Glomerular visceral epithelial cell (primary cell): ENCODE results near the gene WDPCP.
"Not testable (repeated sequence)": the region's sequence is repeated elsewhere in the genome, so short reads cannot be mapped to it uniquely, and the experiment has no call there.

Source experiments
- DNase-seq: peaks from one replicate; pipeline ENCODE4 v3.0.0-alpha.2; 2016; ENCODE audit errors: extremely low spot score

WDPCP gene

DNA sequence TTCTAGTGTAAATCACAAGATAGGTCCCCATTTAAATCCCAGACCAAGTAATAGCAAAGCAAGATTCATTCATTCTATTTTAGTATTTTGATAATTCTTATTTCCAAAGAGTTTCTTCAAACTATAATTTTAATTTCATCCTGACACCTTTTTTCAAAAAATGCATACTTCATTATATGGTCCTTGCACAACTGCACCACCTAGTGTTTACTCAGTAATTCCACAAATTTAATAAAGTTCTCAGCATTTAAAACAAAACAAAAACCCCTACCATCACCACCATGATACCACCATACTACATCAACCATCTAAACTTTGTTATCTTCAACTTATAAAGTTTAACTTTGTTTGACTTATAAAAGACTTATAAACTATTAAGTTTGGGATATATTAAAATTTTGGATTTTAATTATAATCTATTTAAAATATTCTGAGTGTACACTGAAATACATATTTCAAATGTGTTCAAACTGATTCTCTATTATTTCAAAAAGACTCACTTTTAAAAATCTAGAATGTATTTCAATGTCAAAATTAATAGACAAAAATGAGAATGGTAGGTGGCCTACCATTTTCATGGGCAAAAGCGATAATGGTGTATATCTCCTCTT, 44.2 kb downstream of the WDPCP start:
- peak; percentile 9 for DNase-seq

DNA sequence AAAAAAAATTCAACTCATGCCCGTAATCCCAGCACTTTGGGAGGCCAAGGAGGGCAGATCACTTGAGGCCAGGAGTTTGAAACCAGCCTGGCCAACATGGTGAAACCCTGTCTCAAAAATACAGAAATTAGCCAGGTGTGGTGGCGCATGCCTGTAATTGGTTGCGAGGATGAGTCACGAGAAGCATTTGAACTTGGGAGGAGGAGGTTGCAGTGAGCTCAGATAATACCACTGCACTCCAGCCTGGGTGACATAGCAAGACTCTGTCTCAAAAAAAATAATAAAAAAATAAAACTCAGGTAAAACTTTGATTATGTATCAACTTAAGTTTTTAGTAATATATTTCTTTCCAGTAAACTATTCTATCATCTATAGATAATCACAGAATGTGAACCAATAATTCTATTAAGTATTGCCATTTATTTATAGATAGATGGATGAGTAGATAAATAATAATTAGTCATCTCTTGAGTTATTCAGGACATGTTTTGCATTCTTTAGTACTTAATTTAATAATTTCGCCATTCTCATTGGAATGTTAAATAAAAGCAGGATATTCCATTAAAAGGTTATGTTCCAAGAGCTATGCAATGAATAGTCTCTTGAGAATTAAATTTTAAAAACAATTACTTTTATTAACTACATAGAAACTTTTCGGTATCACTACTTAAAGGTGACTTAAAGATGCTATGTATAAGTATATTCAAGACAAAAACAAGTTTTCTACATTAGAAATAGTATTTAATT, 48.7 kb downstream of the WDPCP start:
- DNase-seq = no peak

DNA sequence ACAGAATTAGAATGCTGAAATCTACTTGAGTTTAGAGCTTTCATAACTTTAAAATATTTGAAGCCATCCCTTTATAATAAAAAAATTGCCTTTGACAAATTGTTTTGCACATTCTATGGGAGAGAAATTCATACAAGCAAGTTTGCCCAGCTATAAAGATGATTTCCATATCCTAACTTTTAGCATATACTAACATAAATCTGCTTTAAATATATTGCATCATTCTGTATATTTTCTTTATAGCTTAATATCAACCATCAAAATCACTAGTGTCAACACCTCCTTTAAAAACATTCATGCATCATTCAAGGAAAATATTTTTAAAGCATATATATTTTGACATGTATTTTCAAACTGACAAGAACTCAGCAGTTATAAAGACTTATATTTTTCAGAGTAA, 49.9 kb downstream of the WDPCP start:
- no peak for DNase-seq

DNA sequence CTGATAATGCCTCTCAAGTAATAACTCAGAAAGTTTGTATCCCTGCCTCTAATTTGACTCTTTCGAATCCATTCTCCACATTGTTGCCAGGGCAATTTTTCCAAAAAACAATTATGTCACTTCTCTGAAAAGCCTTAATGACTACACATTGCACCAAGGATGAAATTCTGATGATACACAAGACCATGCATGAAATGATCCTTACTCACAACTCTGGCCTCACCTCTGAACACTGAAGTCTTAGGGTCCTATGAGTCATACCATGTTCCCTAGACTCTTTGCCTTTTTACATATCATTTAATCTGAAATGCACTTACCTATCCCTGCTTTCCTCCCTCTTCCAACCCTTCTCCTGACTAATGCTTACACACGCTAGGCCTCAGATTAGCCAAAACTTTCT, 51.0 kb downstream of the WDPCP start:
- DNase-seq = peak; percentile 53

DNA sequence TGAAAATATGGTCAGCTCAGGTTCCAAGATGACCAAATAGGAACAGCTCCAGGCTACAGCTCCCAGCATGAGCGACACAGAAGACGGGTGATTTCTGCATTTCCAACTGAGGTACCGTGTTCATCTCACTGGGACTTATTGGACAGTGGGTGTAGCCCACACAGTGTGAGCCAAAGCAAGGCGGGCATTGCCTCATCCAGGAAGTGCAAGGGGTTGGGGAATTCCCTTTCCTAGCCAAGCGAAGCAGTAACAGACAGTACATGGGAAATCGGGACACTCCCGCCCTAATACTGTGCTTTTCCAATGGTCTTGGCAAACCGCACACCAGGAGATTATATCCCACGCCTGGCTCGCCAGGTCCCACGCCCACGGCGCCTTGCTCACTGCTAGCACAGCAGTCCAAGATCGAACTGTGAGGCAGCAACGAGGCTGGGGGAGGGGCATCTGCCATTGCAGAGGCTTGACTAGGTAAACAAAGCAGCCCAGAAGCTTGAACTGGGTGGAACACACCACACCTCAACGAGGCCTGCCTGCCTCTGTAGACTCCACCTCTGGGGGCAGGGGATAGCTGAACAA, 57.5 kb downstream of the WDPCP start:
- no peak for DNase-seq

DNA sequence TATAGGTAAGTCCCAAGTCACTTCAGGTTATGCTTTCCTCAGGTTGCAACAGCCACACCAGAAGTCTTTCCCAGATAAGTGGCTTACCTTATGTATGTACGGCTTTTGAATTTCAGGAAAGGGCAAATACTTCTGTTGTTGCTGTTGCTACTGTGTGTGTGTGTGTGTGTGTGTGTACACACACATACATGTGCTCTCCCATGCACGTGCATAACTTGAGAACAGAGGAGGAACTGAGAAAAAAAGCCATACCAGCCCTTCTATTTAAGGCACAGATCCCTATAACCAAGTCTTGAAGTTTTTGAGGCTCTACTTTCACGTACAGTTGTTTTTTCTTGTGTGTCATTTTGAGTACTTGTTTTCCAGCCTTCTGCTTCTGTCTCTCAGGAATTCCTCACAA, 62.4 kb downstream of the WDPCP start:
- no peak for DNase-seq

DNA sequence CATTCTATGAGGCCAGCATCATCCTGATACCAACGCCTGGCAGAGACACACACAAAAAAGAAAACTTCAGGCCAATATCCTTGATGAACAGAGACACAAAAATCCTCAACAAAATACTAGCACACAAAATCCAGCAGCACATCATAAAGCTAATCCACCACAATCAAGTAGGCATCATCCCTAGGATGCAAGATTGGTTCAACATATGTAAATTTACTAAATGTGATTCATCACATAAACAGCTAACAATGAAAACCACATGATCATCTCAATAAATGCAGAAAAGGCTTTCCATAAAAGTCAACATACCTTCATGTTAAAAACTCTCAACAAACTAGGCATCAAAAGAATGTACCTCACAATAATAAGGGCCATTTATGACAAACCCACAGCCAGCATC, 65.3 kb downstream of the WDPCP start:
- DNase-seq = no peak

DNA sequence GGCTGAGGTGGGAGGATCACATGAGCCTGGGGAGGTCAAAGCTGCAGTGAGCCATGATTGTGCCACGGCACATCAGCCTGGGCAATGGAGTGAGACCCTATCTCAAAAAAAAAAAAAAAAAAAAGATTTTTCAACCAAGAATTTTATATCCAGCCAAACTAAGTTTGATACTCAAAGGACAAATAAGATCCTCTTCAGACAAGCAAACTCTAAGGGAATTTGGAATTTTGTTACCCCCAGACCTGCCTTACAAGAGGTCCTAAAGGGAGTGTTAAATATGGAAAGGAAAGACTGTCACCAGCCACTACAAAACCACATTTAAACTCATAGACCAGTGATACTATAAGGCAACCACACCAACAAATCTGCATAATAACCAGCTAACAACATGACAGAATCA, 67.5 kb downstream of the WDPCP start:
- DNase-seq = no peak

DNA sequence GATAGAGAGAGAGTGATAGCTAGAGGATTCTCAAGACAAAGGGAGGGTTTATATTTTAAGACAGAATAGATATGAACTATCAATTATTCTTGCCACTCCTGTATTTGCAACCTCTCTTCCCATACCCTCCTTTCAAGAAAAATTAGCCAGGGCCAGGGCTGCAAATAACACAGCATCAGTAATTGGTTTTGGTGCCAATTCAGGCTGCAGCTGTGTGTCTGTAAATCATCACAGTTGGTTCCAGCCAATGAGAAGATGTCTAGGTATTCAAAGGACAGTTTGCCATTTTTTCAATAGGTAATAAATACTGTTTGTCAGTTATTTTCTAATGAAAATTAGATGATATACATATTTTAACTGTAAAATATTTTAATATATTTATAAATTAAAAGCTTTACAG, 73.5 kb downstream of the WDPCP start:
- DNase-seq = no peak

DNA sequence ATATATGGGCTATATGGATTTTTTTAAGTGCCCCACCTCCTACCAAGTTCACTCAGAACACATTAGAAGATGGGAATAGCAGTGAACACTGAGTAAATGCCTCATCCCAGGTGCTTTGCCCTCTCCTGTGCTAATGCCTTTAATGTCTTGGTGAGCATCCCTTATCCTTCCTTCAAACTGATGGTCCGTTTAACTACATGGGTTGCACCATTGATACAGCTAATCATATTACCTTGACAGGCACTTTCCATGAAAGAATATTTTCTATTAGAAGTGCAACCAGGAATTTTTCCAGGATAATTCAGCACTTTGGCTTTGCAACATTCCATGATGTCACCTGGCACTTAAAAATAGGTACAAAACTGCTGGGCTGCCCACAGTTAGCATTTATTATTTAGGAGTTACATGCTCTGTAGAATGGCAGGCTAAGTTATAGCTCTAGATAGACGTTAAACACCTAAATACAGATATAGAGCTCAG, 74.0 kb downstream of the WDPCP start:
- no peak for DNase-seq

DNA sequence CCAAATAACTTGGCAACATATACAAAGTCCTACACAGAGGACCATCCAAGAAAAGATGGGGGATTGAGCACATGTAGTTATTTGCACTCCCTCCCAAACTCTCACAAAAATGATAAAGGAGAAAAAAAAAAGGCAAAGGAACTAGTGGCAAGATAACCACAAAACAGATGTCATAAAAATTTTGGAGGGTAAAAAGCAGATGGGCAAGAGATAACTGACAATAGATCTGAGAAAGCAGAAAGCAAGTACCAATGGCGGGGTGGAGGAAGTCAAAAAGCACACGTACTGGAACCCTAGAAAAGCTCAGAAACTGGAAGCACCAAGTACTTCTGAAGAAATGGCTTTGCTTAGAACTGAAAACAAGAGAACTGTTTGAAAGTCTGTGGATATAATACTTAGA, 82.0 kb downstream of the WDPCP start:
- DNase-seq = no peak

DNA sequence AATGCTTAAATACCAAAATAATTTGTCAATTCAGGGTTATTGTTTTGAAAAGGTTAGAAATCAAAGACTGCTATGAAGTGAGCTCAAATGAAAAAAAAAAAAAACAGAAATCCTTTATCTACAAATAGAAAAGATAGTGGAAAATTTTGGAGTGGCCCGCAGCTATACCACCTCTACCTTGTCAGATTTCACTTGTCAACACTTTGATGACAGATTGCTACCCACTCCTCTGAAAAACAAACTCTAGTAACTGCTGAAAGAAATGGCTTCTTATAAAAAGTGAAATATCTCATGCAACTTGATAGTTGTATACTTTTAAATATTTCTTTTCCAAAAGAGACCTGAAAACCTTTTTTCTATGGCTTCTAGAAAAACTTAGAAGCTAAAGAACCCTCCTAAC, 84.5 kb downstream of the WDPCP start:
- DNase-seq = no peak

DNA sequence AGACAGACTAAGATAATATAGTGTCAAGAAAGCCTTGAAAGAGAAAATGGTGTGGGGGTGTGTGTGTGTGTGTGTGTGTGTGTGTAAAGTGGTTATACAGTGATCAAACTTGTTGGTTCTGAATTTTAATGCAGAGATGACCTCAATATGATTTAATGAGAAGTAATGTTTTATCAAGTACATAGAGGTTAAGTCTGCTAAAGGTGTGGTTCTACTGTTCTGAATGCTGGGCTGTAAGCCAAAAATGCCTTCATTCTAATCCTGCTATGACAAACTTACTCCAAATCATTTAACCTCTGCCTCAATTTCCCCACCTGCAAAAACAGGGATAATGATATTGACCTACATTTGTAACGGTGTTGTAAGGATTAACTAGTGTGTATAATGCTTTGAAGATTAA, 87.9 kb downstream of the WDPCP start:
- DNase-seq = no peak

DNA sequence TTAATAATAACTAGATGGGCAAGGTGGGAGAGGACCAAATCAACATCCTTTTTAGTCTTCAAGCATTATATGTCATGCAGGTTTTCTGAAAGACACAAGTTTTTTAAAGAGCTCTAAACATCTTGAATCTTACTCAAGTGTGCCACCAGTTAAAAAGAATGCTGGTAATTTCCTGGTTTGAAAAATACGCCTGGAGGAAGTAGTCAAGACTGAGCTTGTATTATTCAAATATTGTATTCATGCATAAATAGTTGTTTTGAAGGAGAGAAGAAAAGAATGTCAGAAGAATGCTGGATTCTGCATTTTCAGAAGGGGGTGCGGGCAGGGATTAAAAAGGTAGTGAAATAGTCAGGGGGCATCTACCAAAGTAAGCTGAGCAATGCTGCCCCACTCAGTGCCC, 90.7 kb downstream of the WDPCP start:
- no peak for DNase-seq

DNA sequence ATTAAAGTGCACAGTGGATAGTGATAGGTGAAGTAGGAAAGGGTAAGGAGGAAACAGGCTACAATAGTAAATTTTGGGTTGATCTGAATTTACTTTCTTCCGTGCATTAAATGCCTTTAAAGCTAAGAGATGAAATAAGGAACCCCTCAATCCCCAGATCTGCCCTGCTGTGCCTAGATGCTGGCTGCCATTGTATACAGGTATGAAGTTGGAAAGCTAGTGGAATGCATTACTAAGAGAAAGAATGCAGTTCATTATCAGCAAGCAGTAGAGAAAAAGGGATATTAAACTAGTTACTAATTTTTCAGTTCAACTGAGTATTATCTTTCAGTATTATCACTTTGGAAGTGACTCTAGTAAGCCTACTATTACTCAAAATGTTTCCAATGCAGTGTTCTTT, 93.3 kb downstream of the WDPCP start:
- DNase-seq = no peak

DNA sequence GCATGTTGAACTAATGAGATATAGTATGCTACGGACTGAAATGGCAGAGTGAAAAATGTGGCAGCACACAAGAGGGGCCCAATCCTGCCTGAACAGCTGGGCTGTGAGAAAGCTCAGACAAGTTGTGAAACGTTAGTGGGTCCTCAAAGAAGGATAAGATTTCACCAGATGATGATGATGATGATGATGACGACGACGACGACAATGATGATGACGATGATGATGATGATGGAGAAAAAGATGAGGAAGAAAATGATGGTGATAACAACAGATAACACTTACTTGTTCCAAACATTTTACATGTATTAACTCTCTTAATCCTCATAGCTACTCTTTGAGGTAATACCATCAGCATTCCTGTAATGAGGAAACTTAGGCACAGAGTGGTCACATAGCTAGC, 94.2 kb downstream of the WDPCP start:
- no peak for DNase-seq

DNA sequence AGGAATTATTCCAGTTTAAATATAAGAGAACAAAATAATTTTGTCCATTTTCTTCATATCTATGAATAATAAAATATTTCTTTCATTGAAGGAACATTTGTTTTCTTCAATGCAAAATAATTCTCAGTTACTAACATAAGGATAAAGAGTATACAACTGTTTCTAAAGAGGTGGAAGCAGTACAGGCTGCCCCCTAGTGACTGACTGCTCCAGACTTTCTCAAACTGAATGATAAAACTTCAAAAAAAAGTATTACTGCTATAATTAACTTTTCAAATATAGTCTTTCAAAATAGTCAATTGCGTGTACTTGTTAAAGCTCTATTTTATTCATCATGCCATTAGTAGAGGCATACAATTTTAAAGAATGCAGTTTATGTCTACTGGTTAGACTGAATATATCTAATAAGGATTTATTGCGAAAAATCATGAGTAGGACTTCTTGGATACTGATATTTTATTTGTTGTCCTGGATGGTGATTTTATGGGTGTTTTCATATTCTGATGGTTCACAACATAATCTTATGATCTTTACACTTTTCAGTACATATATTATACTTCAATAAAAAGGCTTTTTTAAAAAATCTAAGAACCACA, 100.1 kb downstream of the WDPCP start:
- DNase-seq = peak; percentile 17

DNA sequence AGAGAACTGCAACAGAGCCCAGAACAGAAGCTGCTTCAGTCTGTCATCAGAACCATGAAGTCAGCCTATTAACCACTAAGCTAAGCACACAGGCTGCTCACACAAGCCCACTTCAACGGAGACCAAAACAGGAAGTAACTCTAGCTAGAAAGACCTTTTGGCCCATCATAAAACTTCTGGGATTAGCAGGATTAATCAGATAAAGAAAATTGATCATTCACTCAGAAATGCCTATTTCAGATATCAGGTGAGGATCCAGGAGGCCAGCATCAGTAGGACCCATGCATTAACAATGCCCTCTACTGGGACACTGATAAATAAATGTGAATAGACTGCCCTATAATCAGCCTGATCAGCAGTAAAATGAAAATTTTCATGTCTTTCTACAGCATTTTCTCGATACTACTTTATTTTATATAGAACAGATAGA, 101.4 kb downstream of the WDPCP start:
- no peak for DNase-seq

DNA sequence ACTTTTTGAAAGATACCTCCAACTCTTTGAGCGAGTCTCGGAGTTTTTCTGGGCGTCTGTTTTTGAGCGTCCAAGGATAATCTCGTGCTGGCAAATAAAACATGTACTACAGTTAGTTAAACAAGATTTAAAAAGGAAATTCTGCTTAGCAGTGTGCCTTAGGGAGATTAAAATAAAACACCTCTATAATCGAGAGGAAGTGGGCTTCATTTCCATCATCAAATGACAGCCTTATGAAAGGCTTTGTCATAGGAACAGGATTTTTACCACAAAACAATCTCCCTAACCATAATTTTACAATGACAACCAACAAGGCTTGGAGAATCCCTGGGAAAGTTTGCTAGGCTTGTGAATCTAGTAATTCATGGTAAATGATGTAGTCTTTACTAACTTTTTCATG, 103.4 kb downstream of the WDPCP start:
- no peak for DNase-seq

DNA sequence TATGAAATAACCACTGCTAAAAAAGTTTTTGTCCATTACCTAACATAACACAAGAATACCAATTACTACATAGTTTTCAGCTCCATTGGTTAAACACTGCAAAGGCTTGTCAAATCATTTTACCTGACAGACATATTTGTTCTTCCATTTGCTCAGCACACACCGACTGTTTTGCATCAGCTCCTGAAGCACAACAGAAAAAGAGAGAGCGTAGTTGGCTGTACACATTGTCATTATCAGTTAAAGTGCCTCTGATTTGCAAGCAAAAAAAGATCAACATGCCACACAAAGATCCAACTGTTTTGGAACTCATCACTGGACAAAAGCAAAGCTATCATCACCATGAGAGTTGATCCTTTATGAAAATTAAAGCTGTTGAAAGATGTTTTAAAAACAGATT, 103.8 kb downstream of the WDPCP start:
- DNase-seq = no peak

DNA sequence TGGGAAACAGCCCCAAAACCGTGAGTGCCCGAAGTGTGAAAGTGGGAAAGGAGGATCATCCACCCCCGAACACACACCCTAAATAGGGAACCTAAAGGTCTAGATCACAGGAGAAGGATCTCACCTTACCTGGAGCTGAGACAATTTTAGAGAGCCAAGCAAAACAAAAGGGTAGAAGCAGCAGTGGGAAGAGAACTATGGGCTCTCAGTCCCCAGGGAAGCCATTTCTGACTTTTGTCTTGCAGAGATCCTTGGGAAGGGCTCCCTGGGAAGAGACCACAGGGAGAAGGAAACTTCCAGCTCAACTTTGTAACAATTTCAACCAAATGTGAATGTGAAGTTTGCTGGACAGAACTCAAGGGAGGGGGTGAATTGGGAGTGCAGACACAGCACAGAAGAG, 110.6 kb downstream of the WDPCP start:
- no peak for DNase-seq

DNA sequence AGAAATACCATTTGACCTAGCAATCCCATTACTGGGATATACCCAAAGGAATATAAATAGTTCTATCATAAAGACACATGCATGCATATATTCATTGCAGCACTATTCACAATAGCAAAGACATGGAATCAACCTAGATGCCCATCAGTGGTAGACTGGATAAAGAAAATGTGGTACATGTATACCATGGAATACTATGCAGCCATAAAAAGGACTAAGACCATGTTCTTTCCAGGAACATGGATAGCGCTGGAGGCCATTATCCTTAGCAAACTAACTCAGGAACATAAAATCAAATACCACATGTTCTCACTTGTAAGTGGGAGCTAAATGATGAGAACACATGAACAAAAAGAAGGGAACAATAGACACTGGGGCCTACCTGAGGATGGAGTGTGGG, 119.0 kb downstream of the WDPCP start:
- not testable (repeated sequence) for DNase-seq

DNA sequence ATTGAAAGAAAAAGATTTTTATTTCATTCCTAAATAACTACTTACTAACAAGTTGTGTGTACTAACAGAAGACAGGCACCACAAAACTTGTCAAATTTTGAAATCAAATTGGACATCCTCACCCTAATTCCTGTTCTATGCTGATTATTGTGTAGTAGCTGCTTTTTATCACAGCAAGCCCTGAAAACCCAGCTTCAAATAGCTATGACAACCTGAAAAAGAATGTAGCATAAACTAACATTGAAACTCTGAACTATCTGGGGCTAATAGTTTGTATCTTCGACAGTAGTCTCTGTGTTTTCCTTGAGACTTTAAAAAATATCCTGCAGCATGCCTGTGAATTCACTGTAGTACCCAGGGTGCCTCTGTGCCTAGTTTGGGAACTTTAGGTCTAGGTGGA, 122.6 kb downstream of the WDPCP start:
- no peak for DNase-seq
